Pancreas (tissue), 10 donors: Measurements from ENCODE around the gene KSR1. TPM values are rescaled to one million over a fixed set of nuclear protein-coding genes. Genes with fewer than 3 reads are reported as not detected.
"Not testable (repeated sequence)": the region's sequence is repeated elsewhere in the genome, so short reads cannot be mapped to it uniquely, and the experiment has no call there.

Experiments used
- ATAC-seq, 4 donors: fragments of 200-7000 bp; cut with Tn5 transposase; one replicate each; pipeline versions ENCODE4 v1.8.0 to v1.9.1; 2020; ENCODE audit warnings: mild to moderate bottlenecking in 4 of 4, moderate library complexity in 4 of 4
- DNase-seq, 6 donors: peaks; one replicate each; pipeline ENCODE4 v3.0.0-alpha.2; 2020
- FAIRE-seq: peaks from 2 replicates; lab custom pipeline; 2012; peaks lifted over from hg19 to GRCh38; lab: Jason Lieb, UNC
- H3K27ac ChIP-seq, 4 donors: fragments of 200-600 bp; sonication (generic); 1 replicate in 3 of 4; 2 replicates in 1 of 4; pipeline versions ENCODE4 v1.5.0 to v1.8.0; 2020
- H3K27me3 ChIP-seq, 4 donors: fragments of 200-600 bp; one replicate each; pipeline ENCODE4 v1.8.0; 2021
- H3K36me3 ChIP-seq, 3 donors: fragments of 200-600 bp; sonication (generic) in 1 of 3; one replicate each; pipeline versions ENCODE4 v1.5.0 to v1.8.0; 2020 to 2021
- H3K4me1 ChIP-seq, 3 donors: fragments of 200-600 bp; one replicate each; pipeline ENCODE4 v1.8.0; 2021
- H3K4me3 ChIP-seq, 4 donors: fragments of 200-600 bp; sonication (generic) in 2 of 4; one replicate each; pipeline versions ENCODE4 v1.5.0 to v1.8.0; 2020 to 2021
- H3K9me3 ChIP-seq, 4 donors: fragments of 200-600 bp; one replicate each; pipeline ENCODE4 v1.8.0; 2021
- WGBS, 2 donors: extraction: QIAGEN DNeasy Blood & Tissue Kit; methylation state at CpG; one replicate each; pipeline ENCODE4 v1.1.7; 2013; 5-methylcytosine and 5-hydroxymethylcytosine counted together
- intact Hi-C, 3 donors: fragments of 100-400 bp; cut with DNase I; formaldehyde crosslinking; loops; one replicate each; pipeline versions ENCODE4 v1.11.1 to v1.14.2; 2022
- polyA plus RNA-seq, 2 donors: library from polyadenylated mRNA; stranded (reverse); fragments of 200-250 nt; gene quantifications; one replicate each; pipeline ENCODE4 v1.2.3, GENCODE V29; 2013
- total RNA-seq, 6 donors: library from RNA; stranded (reverse); fragmentation: NEBNext Ultra II Directional in 4 of 6; extraction: Animal tissue kit (Norgen Biotek cat#: 25700) in 4 of 6; gene quantifications; one replicate each; pipeline versions ENCODE4 v1.2.1 to v1.2.4, GENCODE V29; 2021 to 2023
- TF ChIP-seq, protein P1 (sequence below), 4 donors: fragments of 200-600 bp; sonication (generic) in 3 of 4; IDR thresholded peaks; one replicate each; pipeline versions ENCODE4 v1.5.0 to v1.8.0; 2021; ENCODE audit warnings: antibody characterized with exemption in 4 of 4
- donor health status: healthy with polysubstance abuse.
- donor health status: DM: no; HTN: no; CAD: no; lungs with moderate emphysema.
- donor health status: DM: no; HTN: no; CAD: no.
- donor health status: control.
- donor health status: control.
- donor health status: Bipolar disorder and iron deficiency.
- donor health status: DM: yes; HTN: yes; CAD: no.
- donor health status: DM: no; HTN: no; CAD: no.
- donor health status: DM: no; HTN: no; CAD: no.
- donor health status: DM: yes; HTN: yes; CAD: no.

KSR1 gene
- total and polyA plus RNA-seq, 8 donors: 68.2 to 139 (median 103) TPM

DNA sequence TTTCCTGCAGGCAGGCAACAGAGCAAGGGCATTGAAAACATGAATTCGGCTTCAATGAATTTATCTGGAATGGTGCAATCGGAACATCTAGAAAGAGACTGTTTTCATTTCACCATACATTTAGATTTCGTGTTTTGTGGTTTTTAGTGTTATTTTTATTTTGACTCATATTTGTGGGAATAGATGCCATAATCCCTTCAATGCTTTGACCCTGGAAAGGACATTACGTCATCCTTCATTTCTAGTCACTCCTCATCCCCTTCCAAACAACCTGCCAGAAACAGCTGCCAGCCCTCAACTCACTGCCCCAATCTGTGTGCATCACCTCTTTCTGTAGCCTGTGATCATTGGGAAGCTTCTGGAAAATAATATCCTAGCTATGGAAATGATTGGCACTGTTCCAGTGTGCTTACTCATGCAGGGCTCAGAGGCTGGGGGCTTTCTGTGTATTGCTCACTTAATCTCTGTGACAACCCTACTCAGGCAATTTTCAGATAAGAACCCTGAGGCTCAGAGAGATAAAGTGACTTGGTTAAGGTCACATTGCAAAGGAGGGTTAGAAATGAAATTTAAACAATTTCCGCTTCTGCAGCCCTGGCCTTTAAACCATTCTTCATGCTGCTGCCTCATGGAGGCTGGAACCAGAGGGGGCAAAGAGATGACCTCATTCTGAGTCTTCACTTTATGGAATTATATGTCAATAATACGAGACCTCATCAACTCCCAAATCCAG is 9.5 kb upstream of the KSR1 start:
- FAIRE-seq: no peak
- DNase-seq: no peak
- Histone ChIP-seq H3K4me1 (no peaks in the 10 kb centered on the region), H3K27ac (no peak overlapping the region), H3K36me3 (no peaks in the 10 kb centered on the region), H3K9me3 (no peaks in the 10 kb centered on the region), H3K4me3 (no peak overlapping the region), H3K27me3 (no peaks in the 10 kb centered on the region)
- ATAC-seq: peak in 1 of 4 donors; percentile 29
- TF ChIP-seq, protein P1, sequence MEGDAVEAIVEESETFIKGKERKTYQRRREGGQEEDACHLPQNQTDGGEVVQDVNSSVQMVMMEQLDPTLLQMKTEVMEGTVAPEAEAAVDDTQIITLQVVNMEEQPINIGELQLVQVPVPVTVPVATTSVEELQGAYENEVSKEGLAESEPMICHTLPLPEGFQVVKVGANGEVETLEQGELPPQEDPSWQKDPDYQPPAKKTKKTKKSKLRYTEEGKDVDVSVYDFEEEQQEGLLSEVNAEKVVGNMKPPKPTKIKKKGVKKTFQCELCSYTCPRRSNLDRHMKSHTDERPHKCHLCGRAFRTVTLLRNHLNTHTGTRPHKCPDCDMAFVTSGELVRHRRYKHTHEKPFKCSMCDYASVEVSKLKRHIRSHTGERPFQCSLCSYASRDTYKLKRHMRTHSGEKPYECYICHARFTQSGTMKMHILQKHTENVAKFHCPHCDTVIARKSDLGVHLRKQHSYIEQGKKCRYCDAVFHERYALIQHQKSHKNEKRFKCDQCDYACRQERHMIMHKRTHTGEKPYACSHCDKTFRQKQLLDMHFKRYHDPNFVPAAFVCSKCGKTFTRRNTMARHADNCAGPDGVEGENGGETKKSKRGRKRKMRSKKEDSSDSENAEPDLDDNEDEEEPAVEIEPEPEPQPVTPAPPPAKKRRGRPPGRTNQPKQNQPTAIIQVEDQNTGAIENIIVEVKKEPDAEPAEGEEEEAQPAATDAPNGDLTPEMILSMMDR (IDR thresholded peaks at IDR 0.05): no peak
- intact Hi-C loops: no loop called here
- 84 to 91% methylated on average over 6 of the region's 6 CpGs for WGBS, 2 donors

DNA sequence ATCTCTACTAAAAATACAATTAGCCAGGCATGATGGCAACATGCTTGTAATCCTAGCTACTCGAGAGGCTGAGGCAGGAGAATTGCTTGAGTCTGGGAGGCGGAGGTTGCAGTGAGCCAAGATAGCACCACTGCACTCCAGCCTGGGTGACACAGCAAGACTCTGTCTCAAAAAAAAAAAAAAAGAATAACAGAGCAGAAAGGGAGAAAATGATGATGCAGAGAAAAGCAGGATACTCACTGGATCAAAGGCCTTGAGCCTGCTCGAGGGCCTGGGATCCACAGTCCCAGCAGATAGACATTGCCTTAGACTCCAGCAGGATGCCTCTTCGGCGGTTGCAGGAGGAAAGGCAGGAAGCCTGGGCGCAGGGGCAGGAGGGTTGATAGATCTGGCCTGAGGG is 7.7 kb upstream of the KSR1 start:
- 93 to 95% methylated on average over 6 of the region's 6 CpGs for WGBS, 2 donors
- DNase-seq, intact Hi-C loops, H3K4me3 ChIP-seq, FAIRE-seq, H3K27me3 ChIP-seq, H3K9me3 ChIP-seq, H3K4me1 ChIP-seq, ATAC-seq, H3K27ac ChIP-seq, H3K36me3 ChIP-seq: not testable (repeated sequence)

DNA sequence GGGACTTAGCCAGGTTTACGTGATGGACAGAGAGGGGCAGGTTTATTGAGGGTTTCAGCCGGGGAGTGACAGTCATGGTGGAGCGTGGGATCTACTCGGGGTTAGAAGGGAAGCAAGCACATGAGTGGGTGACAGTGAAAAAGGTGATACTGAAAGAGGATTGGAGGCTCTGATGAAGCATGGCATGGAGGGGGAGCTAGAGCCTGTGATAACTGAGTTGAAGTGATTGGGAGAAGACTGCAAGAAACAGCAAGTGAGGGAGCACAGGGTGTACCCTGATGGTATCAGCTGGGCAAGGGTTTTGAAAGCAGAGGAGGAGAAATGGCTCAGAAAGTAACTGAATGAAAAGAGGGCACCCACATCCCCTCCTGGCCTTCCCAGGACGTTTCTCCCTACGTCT is 6.7 kb upstream of the KSR1 start:
- FAIRE-seq: no peak
- no peaks in the 10 kb centered on the region for H3K4me1 ChIP-seq
- WGBS, 2 donors: 78 to 81% methylated on average over 6 of the region's 6 CpGs
- TF ChIP-seq, protein P1 (IDR thresholded peaks at IDR 0.05): no peak
- no peak for DNase-seq
- H3K9me3 ChIP-seq: no peaks in the 10 kb centered on the region
- no peaks in the 10 kb centered on the region for H3K27me3 ChIP-seq
- H3K27ac ChIP-seq: no peak overlapping the region
- peak in 1 of 4 donors; percentile 15 for ATAC-seq
- H3K36me3 ChIP-seq: no peaks in the 10 kb centered on the region
- intact Hi-C loops: no loop called here
- no peak overlapping the region for H3K4me3 ChIP-seq

DNA sequence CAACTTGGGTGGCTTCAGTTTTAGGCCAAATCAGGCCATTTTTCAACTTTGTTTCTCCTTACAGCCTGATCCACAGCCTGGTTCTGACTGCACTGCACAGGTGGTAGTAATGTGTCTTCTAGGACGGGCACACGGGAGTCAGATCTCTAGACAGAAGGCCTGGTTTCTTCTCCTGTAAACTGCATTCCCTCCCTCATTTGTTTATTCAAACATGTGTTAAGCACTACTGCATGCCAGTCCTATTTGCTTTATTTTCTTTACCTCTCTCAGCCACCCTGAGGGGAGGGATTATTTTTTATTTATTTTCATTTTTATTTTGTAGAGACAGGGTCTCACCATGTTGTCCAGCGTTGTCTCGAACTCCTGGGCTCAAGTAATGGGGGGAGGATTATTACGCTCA is 6.3 kb upstream of the KSR1 start:
- intact Hi-C loops: loop anchor here in 1 of 3 donors (10.0 kb wide), 1 partner anchor 135 kb away; no protein-coding TSS in a partner anchor
- Histone ChIP-seq H3K4me3 (no peak overlapping the region), H3K27ac (no peak overlapping the region), H3K4me1 (no peaks in the 10 kb centered on the region), H3K9me3 (no peaks in the 10 kb centered on the region), H3K27me3 (no peaks in the 10 kb centered on the region), H3K36me3 (no peaks in the 10 kb centered on the region)
- DNase-seq (no peak), FAIRE-seq (no peak), ATAC-seq (peak in 1 of 4 donors; percentile 33)
- TF ChIP-seq, protein P1 (IDR thresholded peaks at IDR 0.05): no peak
- 58 to 61% methylated on average over 5 of the region's 5 CpGs for WGBS, 2 donors

DNA sequence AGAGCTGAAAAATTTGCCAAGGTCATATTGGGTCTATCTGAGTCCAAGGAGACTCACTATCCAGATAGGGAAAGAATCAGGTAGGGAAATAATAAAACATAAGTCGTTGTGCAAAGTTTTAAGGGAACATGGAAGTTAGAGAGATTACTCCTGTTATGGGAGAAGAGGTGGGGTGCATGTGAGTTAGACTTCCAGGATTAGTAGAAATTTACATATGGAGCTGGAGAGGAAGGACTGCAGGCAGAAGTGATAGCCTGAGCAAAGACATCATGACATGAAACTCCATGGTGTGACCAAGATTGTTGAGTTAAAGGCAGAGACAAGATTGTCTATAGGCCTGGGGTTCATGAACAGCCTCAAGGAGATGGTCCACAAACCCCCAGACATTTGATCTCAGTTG is 5.8 kb upstream of the KSR1 start:
- no peaks in the 10 kb centered on the region for H3K36me3 ChIP-seq
- no peaks in the 10 kb centered on the region for H3K9me3 ChIP-seq
- no peak overlapping the region for H3K4me3 ChIP-seq
- H3K27ac ChIP-seq: no peak overlapping the region
- TF ChIP-seq, protein P1 (IDR thresholded peaks at IDR 0.05): no peak
- no peak for FAIRE-seq
- H3K4me1 ChIP-seq: no peaks in the 10 kb centered on the region
- peak in 1 of 4 donors; percentile 34 for ATAC-seq
- H3K27me3 ChIP-seq: no peaks in the 10 kb centered on the region
- DNase-seq: no peak
- 22 to 31% methylated on average over 1 of the region's 1 CpG for WGBS, 2 donors
- intact Hi-C loops: loop anchor here in 1 of 3 donors (10.0 kb wide), 1 partner anchor 134 kb away; no protein-coding TSS in a partner anchor
